HEK293T (cell line): ENCODE data around the gene VIPR2.

Source experiments
- CTCF ChIA-PET: fragments of 350-600 bp; formaldehyde crosslinking; extraction: SDS; loops from one replicate; lab custom pipeline; 2021; ENCODE audit warnings: antibody characterized with exemption, inconsistent platforms; lab: Yijun Ruan, JAX
- POLR2A ChIA-PET: fragments of 350-600 bp; formaldehyde crosslinking; extraction: SDS; loops from one replicate; lab custom pipeline; 2020; ENCODE audit warnings: antibody characterized with exemption, inconsistent platforms; lab: Yijun Ruan, JAX
- DNase-seq: peaks from one replicate; pipeline ENCODE4 v3.0.0; 2012; ENCODE audit warnings: mixed read lengths; ENCODE audit errors: extremely low spot score
- ARNT ChIP-seq: fragments of 450-650 bp; IDR thresholded peaks from 2 replicates; pipeline ENCODE4 v1.6.1; 2017; ENCODE audit warnings: mild to moderate bottlenecking
- BHLHE40 ChIP-seq: fragments of 450-650 bp; IDR thresholded peaks from 2 replicates; pipeline ENCODE4 v1.6.1; 2016; ENCODE audit warnings: mild to moderate bottlenecking, moderate library complexity, borderline replicate concordance
- CTBP1 ChIP-seq: fragments of 450-650 bp; IDR thresholded peaks from 2 replicates; pipeline ENCODE4 v1.6.1; 2016; ENCODE audit warnings: borderline replicate concordance
- ELF4 ChIP-seq: fragments of 450-650 bp; IDR thresholded peaks from 2 replicates; pipeline ENCODE4 v1.6.1; 2017; ENCODE audit warnings: antibody characterized with exemption
- FOXA1 ChIP-seq: fragments of 450-650 bp; IDR thresholded peaks from 2 replicates; pipeline ENCODE4 v1.6.1; 2016; ENCODE audit warnings: mild to moderate bottlenecking
- FOXK2 ChIP-seq: fragments of 450-650 bp; IDR thresholded peaks from 2 replicates; pipeline ENCODE4 v1.6.1; 2016; ENCODE audit warnings: mild to moderate bottlenecking
- FOXM1 ChIP-seq: fragments of 450-650 bp; IDR thresholded peaks from 2 replicates; pipeline ENCODE4 v1.6.1; 2017; ENCODE audit warnings: mild to moderate bottlenecking, borderline replicate concordance
- HDGF ChIP-seq: fragments of 450-650 bp; IDR thresholded peaks from 2 replicates; pipeline ENCODE4 v1.6.1; 2017; ENCODE audit warnings: antibody characterized with exemption, borderline replicate concordance
- L3MBTL2 ChIP-seq: fragments of 450-650 bp; conservative IDR thresholded peaks from 2 replicates; pipeline ENCODE4 v1.6.1; 2016; ENCODE audit warnings: mild to moderate bottlenecking
- LEF1 ChIP-seq: fragments of 450-650 bp; IDR thresholded peaks from 2 replicates; pipeline ENCODE4 v1.6.1; 2017; ENCODE audit warnings: mild to moderate bottlenecking, borderline replicate concordance
- NFRKB ChIP-seq: fragments of 450-650 bp; IDR thresholded peaks from 2 replicates; pipeline ENCODE4 v1.6.1; 2016; ENCODE audit warnings: mild to moderate bottlenecking, moderate library complexity
- SP1 ChIP-seq: fragments of 450-650 bp; IDR thresholded peaks from 2 replicates; pipeline ENCODE4 v1.6.1; 2017
- SUZ12 ChIP-seq: fragments of 450-650 bp; IDR thresholded peaks from 2 replicates; pipeline ENCODE4 v1.6.1; 2016; ENCODE audit warnings: mild to moderate bottlenecking
- TARDBP ChIP-seq: fragments of 450-650 bp; IDR thresholded peaks from 2 replicates; pipeline ENCODE4 v1.6.1; 2016
- ZNF384 ChIP-seq: fragments of 450-650 bp; IDR thresholded peaks from 2 replicates; pipeline ENCODE4 v1.6.1; 2016
- TF ChIP-seq, protein P1 (sequence below): fragments of 450-650 bp; IDR thresholded peaks from 2 replicates; pipeline ENCODE4 v1.6.1; 2016

Gene VIPR2

DNA sequence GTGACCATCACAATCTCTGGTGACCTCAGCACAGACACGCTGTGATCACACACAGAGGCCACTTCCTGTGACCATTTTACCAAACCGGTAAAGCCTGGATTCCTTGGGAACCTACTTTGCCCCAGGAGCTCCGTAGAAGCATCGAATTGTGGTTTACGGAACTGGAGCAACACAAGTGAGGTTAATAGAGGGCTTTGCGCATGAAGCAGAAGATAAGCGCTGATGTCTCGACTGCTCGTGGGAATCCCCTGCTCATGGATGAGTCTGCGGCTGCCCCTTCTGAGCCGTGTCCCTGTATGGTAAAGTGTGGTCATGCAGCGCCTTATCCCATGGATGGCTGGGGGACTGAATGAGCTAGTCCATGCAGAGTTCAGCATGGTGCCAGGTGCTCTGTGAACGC lies 53.6 kb downstream of the VIPR2 start:
- TF ChIP-seq SP1 = no peak
- TF ChIP-seq SUZ12 = no peak
- TF ChIP-seq LEF1 = no peak
- TF ChIP-seq, protein P1, sequence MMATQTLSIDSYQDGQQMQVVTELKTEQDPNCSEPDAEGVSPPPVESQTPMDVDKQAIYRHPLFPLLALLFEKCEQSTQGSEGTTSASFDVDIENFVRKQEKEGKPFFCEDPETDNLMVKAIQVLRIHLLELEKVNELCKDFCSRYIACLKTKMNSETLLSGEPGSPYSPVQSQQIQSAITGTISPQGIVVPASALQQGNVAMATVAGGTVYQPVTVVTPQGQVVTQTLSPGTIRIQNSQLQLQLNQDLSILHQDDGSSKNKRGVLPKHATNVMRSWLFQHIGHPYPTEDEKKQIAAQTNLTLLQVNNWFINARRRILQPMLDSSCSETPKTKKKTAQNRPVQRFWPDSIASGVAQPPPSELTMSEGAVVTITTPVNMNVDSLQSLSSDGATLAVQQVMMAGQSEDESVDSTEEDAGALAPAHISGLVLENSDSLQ = no peak
- TF ChIP-seq FOXA1 = no peak
- TF ChIP-seq BHLHE40 = no peak
- no peak for TF ChIP-seq NFRKB
- TF ChIP-seq TARDBP = no peak
- no peak for TF ChIP-seq L3MBTL2
- TF ChIP-seq CTBP1 = no peak
- no peak for TF ChIP-seq HDGF
- TF ChIP-seq ELF4 = no peak
- TF ChIP-seq FOXK2 = no peak
- no peak for TF ChIP-seq ARNT
- no peak for TF ChIP-seq ZNF384
- no peak for TF ChIP-seq FOXM1
- CTCF ChIA-PET = no interaction called here
- no peak for DNase-seq
- POLR2A ChIA-PET = no interaction called here

DNA sequence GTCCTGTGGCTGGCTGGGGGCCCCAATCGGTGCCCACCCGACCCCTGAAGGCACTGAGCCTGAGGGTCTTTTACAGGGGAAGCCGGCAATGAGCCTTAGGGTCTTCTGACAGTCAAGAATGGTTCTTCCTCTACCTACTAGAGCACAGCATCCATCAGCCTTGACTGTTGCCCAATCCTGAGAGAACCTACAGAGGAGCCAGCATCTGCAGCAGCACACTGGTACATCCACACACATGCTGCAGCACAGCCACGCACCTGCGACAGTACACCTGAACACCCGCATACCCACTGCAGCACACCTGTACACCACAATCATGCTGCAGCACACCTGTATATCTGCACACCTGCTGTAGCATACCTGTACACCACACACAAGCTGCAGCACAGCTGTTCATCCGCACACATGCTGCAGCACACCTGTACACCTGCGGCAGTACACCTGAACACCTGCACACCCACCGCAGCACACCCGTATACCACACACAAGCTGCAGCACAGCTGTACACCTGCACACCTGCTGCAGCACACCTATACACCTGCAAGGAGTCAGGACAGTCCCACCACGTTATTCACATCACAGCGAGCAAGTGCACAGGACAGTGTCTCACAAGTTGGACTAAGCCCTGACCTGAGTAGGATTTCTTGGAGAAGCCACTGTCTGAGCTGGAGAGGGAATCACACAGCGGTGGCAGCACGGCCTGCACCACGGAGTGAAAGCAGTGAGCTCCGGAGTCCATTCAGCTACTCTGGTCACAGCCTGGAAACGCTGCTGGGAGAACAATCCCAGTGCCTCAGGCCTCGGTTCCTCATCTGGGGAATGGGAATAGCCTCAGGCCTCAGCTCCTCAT lies 56.4 kb downstream of the VIPR2 start:
- no peak for DNase-seq
- ChIA-PET POLR2A (no interaction called here), CTCF (interaction anchor here (0.7 kb wide), 1 partner anchor 59 kb away, joined by 4 read pairs; no protein-coding TSS in a partner anchor)
- no peak for TF ChIP-seq NFRKB
- TF ChIP-seq FOXK2 = no peak
- TF ChIP-seq TARDBP = no peak
- TF ChIP-seq ZNF384 = no peak
- no peak for TF ChIP-seq L3MBTL2
- no peak for TF ChIP-seq CTBP1
- no peak for TF ChIP-seq HDGF
- no peak for TF ChIP-seq FOXM1
- no peak for TF ChIP-seq ARNT
- TF ChIP-seq, protein P1 = no peak
- no peak for TF ChIP-seq SP1
- TF ChIP-seq BHLHE40 = no peak
- TF ChIP-seq FOXA1 = no peak
- TF ChIP-seq LEF1 = no peak
- no peak for TF ChIP-seq SUZ12
- no peak for TF ChIP-seq ELF4

DNA sequence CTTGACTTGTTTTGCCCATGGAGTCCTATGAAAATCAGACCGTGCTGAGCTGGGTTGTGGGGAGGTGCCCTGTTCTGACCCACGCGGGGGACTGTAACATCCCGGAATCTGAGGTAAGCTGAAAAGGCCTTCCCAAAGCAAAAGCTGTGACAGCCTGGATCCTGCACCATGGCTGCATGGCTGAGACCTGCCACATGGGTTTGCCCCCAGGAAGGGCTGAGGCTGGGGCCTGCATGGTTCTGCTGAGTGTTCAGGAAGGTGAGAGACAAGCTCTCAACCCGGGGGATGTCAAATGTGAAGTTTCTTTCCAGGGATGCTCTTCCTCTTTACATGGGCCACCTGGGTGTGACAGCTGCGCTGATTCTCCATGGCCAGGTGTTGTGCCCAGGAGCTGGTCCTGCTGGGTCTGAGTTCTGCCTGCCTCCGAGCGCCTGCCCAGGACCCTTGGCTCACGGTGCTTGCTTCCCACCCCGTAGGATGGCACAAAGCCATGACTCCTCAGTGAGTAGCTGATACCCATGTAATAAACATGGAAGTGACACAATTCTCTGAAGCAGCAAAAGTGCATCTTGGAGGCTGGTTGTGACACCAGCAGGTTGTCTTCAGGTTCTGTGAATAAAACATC lies 58.3 kb downstream of the VIPR2 start:
- no peak for DNase-seq
- TF ChIP-seq FOXK2 (no peak), TARDBP (no peak), CTBP1 (no peak), NFRKB (no peak), L3MBTL2 (no peak), BHLHE40 (no peak), LEF1 (no peak), SUZ12 (no peak)
- ChIA-PET CTCF (no interaction called here), POLR2A (no interaction called here)

DNA sequence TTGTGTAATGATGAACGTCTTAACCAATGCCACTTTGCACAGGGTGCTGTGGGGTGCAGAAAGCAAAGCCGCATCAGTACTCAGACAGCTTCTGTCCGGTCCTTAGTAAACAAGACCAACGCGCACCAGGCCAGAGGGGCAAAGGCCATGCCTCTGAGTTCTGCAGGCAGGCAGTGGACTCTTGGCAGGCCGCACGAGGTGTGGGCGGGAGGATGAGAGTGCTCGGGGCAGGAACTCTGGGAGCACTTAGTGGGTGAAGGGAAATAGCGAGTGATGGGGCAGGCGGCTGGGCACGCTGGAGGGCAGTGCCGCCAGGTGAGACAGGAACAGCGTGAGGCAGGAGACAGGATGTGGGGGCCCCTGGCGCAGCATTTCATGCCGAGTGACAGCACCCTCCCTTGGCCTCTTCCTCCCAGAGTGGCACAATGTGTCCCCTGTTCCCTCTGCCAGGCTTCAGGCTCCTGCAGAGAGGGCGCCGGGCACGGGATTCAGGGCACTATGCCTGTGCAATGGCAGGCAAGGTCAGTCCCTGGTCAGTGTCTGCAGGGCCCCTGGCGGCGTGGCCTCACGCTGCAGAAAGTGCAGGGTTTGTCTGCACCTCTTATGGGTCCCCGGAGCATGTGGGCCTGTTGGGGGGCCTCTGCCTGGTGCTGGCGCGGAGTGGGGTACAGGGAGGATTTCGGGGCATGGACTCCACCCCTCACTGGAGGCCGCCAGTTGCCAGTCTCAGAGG lies 60.4 kb downstream of the VIPR2 start:
- CTCF ChIA-PET = no interaction called here

DNA sequence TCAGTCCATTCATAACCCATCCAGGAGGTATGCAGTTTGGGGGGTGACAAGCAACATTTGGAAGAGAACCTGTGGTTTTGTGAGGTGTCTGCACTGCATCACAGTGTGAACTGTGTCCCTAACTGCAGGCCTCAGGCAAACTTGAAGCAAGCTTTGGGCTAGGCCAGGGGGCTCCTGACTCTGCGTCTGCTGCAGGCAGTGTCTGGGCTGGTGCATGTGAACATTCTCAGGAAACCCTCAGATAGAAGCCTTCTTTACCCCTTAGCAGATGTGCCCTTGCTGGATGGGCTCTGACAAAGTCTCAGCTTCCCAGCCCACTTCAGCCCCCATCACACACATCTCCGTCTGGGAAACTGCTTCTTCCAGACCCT lies 61.0 kb downstream of the VIPR2 start:
- TF ChIP-seq SP1 (no peak), BHLHE40 (no peak), FOXA1 (no peak), NFRKB (no peak), TARDBP (no peak), SUZ12 (no peak), LEF1 (no peak), ARNT (no peak), HDGF (no peak), L3MBTL2 (no peak), CTBP1 (no peak), FOXK2 (no peak), ZNF384 (no peak)
- TF ChIP-seq, protein P1 = no peak
- ChIA-PET POLR2A (interaction anchor here (0.6 kb wide), 1 partner anchor 245 kb away, joined by 3 read pairs; no protein-coding TSS in a partner anchor), CTCF (interaction anchor here (1.4 kb wide), 1 partner anchor 106 kb away, joined by 3 read pairs; no protein-coding TSS in a partner anchor)
- DNase-seq = no peak

More for the DNA sequence above, 60.4 kb downstream of the VIPR2 start:
- no peak for DNase-seq
- no peak for TF ChIP-seq SUZ12
- TF ChIP-seq ZNF384 = no peak
- no peak for TF ChIP-seq CTBP1
- no peak for TF ChIP-seq ELF4
- TF ChIP-seq L3MBTL2 = no peak
- no peak for TF ChIP-seq FOXK2
- POLR2A ChIA-PET = interaction anchor here (0.6 kb wide), 1 partner anchor 246 kb away, joined by 3 read pairs; no protein-coding TSS in a partner anchor
